22Rv1 (cell line): ENCODE data around the gene ATG9B.

Experiments
- H3K27ac ChIP-seq: fragments of 450-650 bp; 2 replicates; pipeline ENCODE4 v1.5.1; 2017
- CTCF ChIP-seq: fragments of 450-650 bp; IDR thresholded peaks from 2 replicates; pipeline ENCODE4 v1.5.1; 2017; ENCODE audit warnings: mild to moderate bottlenecking
- ZFX ChIP-seq: fragments of 450-650 bp; IDR thresholded peaks from 2 replicates; pipeline ENCODE4 v1.6.1; 2017; ENCODE audit warnings: antibody characterized with exemption, borderline replicate concordance

The ATG9B gene

GRCh38 chr7:151023232-151023631 is 1.1 kb downstream of the ATG9B start:
- TF ChIP-seq CTCF, result no peak
- no peak for TF ChIP-seq ZFX
- no peak overlapping the region for H3K27ac ChIP-seq

GRCh38 chr7:151020231-151020630 is 4.1 kb downstream of the ATG9B start:
- TF ChIP-seq CTCF (no peak), ZFX (no peak)
- H3K27ac ChIP-seq, result no peak overlapping the region

GRCh38 chr7:151019130-151019447 is 5.2 kb downstream of the ATG9B start:
- peak overlapping the region; percentile 31 for H3K27ac ChIP-seq
- no peak for TF ChIP-seq ZFX
- no peak for TF ChIP-seq CTCF

GRCh38 chr7:151018421-151019129 is 5.7 kb downstream of the ATG9B start:
- H3K27ac ChIP-seq, result peak overlapping the region; percentile 31
- TF ChIP-seq CTCF, result peak; percentile 76
- no peak for TF ChIP-seq ZFX

- TF ChIP-seq ZFX (no peak), CTCF (peak; percentile 100)
- H3K27ac ChIP-seq, result no peak overlapping the region
Observed at GRCh38 chr7:151017953-151018420, 6.3 kb downstream of the ATG9B start.

GRCh38 chr7:151017370-151017952 is 6.8 kb downstream of the ATG9B start:
- TF ChIP-seq CTCF (no peak), ZFX (no peak)
- H3K27ac ChIP-seq, result no peak overlapping the region

- TF ChIP-seq CTCF (no peak), ZFX (no peak)
- no peak overlapping the region for H3K27ac ChIP-seq
Observed at GRCh38 chr7:151016942-151017341, 7.4 kb downstream of the ATG9B start.
